NCI-H146 treated with DMSO at 0.1 percent for 48 hours (cell line): ENCODE measurements around the gene STPG4.
"Not testable (repeated sequence)": the region's sequence is repeated elsewhere in the genome, so short reads cannot be mapped to it uniquely, and the experiment has no call there.

ENCODE experiments used
- DNase-seq: peaks from one replicate; lab custom pipeline; 2025; ENCODE audit not compliant: unreplicated experiment; lab: John Stamatoyannopoulos, UW

Gene STPG4

DNA sequence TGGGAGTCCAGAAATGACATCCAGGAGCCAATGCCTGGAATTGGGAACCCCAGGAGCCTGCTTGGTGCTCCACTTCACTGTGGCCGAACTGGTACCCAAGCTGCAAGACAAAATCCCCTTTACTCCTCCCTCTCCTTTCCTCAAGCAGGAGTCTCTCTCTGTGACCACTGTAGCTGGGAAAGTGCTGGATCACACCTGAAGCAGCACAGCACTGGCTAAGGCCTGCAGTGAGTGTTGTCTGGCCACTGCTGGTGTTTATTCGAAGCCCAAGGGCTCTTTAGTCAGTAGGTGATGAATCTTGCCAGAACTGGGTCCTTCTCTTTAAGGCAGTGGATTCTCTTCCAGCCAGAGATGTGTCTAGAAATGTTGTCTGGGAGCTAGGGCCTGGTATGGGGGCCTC, 26.4 kb downstream of the STPG4 start:
- no peak for DNase-seq

DNA sequence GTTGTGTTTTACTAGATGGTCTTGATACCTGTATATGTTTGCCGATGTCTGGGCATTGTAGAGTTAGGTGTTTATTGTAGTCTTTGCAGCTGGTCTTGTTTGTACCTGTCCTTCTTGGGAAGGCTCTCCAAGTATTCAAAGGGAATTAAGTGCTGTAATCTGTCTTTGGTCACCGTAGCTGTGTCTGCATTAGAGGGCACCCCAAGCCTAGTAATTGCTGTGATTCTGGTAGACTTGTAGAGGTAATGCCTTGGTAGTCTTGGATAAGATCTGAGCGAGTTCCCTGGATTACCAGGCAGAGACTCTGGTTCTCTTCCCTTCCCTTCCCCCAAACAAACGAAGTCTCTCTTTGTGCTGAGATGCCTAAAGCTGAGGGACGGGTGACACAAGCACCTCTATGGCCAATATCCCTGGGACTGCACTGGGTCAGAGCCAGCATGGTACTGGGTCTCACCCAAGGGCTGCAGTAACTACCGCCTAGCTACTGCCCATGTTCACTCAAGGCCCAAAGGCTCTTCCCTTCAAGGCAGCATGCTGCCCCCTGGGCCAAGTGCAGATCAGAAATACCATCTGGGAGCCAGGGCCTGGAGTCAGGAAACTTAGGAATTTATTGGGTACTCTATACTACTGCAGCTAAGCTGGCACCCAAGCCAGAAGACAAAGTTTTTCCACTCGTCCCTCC, 27.1 kb downstream of the STPG4 start:
- no peak for DNase-seq

DNA sequence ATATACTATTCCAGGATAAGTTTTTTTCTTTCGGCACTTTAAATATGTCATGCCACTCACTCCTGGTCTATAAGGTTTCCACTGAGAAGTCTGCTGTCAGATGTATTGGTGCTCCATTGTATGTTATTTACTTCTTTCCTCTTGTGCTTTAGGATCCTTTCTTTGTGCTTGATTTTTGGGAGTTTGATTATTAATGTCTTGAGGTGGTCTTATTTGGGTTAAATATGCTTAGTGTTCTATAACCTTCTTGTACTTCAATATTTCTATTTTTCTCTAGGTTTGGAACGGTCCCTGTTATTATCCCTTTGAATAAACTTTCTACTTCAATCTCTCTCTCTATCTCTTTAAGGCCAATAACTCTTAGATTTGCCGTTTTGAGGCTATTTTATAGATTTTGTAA, 28.3 kb downstream of the STPG4 start:
- DNase-seq, result no peak

DNA sequence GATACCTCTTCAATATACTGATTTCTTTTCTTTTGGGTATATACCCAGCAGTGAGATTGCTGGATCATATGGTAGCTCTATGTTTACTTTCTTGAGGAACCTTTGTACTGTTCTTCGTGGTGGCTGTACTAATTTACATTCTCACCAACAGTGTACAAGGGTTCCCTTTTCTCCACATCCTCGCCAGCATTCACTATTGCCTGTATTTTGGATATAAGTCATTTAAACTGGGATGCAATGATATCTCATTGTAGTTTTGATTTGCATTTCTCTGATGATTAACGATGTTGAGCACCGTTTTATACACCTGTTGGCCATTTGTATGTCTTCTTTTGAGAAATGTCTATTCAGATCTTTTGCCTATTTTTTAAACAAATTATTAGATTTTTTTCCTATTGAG, 30.4 kb downstream of the STPG4 start:
- DNase-seq, result not testable (repeated sequence)

DNA sequence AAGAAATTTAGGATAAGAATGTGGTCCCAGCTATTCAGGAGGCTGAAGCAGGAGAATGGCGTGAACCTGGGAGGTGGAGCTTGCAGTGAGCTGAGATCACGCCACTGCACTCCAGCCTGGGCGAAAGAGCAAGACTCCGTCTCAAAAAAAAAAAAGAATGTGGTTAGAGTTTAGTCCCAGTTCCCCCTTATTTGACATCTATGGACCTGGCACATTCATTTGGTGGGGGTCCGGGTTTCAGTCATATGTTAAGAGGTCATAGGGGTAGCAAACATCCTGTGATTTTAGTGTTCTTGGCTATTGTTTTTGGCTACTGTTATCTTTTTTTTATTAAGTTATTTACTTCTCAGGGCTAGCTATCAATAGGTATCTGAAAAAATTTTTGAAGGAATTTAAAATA, 34.7 kb downstream of the STPG4 start:
- not testable (repeated sequence) for DNase-seq

DNA sequence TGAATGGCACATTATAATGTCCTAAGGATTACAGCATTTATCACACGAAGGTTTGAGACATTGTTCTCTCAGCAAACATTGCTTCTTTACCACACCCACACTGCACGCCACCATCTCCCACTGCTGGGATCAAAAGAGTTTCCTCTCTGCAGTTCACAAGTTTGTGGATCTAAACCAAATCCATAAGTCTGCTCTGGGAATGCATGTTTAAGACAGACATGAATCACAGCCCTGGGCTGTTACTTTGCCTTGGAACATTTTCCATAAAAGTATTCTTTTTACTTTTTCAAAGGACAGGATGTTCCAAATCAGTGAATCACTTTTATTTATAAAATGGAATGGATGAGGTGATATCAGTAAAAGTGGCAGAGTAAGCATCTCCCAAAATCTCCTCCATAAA, 36.1 kb downstream of the STPG4 start:
- no peak for DNase-seq

DNA sequence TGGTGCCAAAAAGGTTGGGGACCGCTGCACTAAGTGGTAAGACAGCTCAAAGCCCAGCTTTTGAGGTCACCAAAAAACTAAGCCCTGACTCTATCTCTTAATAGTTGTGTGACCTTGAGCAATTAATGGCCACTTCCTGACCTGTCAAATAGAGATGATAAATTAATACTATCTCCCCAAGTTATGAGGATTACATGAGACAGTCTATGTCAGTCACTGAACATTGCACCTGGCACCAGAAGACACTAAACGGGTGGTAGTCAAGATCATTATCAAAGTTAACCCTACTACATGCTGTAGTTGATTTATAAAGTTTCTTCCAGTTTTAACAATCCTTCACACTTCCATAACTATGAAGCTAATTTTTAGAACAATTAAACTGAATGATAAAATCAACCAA, 36.5 kb downstream of the STPG4 start:
- DNase-seq, result no peak

DNA sequence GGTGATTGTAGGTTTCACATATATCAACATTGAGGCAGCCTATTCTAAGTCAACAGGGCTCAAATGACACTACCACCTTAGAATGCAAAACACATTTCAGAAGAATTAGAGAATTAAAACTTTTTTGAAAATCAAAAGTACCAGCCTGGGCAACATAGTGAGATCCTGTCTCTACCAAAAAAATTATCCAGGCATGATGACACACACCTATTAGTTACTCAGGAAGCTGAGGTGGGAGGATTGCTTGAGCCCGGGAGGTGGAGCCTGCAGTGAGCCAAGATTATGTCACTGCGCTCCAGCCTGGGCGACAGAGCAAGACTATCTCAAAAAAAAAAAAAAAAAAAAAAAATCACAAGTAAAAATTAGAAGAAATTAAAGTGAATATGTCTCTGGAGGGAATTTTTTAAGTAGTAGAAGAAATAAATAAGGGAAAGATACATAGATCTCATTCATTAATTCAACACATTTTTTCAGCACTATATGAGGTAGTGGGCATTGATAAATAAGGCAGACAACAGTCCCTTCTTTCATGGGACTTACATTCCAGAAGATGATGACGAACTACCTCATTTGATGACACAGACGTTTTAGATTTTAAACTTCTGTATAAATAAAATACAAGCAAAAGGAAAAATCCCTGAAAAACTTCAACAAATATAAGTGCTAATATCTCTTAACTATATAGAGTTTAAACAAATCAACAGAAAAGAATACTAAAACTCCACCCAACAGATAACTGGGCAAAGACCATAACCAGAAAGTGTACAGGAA, 42.3 kb downstream of the STPG4 start:
- DNase-seq, result no peak

DNA sequence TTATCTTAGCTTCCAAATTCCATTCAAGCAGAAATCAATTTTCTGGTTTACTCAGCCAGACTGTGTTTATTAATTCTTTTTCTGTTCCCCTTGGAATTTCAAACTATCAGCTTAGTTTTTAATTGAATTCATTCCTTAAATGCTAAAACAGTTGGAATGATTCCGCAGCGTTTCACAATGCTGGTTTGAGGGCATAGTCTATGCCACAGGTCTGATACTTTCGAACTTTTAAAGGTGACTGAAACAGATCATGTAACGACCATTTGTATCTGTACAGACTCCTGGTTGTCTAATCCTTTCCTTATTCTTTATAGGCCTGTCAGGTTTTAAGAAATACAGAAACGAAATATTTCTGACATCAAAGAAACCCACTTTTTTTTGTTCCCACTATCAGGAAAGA, 45.4 kb downstream of the STPG4 start:
- DNase-seq, result no peak

DNA sequence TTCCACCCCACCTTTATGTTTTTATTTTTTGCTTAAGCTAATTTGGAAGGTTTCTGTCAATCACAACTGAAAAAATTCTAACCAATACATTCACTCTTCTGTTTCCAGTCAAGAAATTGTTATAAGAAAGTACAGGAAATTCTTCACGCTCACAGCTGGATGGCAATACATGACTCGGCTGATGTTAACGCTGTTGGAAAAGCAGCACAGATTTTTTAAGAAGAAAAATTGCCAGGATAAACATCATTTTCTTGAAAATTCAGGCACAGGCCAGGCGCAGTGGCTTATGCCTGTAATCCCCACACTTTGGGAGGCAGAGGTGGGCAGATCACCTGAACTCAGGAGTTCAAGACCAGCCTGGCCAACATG, 46.1 kb downstream of the STPG4 start:
- DNase-seq, result no peak

DNA sequence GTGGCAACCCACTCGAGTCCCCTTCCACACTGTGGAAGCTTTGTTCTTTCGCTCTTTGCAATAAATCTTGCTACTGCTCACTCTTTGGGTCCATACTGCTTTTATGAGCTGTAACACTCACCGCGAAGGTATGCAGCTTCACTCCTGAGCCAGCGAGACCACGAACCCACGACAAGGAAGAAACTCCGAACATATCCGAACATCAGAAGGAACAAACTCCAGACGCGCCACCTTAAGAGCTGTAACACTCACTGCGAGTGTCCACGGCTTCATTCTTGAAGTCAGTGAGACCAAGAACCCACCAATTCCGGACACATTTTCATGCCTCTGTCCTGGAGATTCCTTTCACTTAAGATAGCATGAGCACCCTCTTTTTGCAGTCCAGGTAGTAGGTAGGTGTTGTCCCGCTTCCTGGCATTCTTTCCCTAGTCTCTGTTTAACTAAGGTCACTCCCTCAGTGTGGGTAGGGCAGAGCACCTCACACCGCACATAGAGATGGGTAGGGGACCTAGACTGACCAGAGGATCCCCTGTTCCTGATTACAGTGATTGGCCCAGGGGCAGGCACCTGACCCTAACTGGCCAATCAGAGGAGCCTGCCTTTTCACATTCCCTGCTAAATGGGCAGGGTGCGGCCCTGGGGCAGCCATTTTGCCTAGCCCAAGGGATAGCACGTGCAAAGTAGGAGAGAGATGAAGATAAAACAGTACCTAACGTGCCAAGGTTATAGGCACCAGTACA, 46.7 kb downstream of the STPG4 start:
- DNase-seq, result not testable (repeated sequence)

DNA sequence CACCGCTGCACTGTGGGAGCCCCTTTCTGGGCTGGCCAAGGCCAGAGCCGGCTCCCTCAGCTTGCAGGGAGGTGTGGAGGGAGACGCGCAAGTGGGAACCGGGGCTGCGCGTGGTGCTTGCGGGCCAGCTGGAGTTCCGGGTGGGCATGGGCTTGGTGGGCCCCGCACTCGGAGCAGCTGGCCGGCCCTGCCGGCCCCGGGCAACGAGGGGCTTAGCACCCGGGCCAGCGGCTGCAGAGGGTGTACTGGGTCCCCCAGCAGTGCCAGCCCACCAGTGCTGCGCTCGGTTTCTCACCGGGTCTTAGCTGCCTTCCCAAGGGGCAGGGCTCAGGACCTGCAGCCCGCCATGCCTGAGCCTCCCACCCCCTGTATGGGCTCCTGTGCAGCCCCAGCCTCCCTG, 47.9 kb downstream of the STPG4 start:
- DNase-seq, result not testable (repeated sequence)

DNA sequence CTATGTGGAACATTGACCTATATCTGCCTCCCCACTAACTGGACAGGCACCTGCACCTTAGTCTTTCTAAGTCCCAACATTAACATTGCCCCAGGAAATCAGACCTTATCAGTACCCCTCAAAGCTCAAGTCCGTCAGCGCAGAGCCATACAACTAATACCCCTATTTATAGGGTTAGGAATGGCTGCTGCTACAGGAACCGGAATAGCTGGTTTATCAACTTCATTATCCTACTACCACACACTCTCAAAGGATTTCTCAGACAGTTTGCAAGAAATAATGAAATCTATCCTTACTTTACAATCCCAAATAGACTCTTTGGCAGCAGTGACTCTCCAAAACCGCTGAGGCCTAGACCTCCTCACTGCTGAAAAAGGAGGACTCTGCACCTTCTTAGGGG, 48.9 kb downstream of the STPG4 start:
- not testable (repeated sequence) for DNase-seq

DNA sequence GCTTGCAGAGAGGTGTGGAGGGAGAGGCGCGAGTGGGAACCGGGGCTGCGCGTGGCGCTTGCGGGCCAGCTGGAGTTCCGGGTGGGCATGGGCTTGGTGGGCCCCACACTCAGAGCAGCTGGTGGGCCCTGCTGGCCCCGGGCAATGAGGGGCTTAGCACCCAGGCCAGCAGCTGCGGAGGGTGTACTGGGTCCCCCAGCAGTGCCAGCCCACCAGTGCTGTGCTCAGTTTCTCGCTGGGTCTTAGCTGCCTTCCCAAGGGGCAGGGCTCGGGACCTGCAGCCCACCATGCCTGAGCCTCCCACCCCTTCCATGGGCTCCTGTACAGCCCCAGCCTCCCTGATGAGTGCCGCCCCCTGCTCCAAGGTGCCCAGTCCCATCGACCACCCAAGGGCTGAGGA, 55.4 kb downstream of the STPG4 start:
- DNase-seq, result not testable (repeated sequence)

DNA sequence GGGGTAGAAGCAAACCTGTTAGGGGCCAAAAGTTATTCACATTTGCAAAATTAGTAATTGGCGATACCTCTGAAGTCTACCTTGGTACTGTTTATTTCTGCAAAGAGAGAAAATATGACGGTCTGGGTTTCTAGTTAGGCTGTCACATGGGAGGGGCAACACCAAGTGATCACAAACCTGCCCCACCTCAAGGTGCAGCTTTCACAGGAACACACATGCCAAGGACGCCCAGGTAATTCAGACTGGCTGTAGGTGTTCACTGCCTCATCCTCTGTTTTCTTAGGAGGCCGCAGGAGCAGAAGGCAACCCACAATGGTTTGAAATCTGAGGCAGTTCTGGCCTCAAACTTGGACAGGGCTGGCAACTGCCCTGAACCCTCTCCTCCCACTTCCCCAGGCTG, 56.2 kb downstream of the STPG4 start:
- no peak for DNase-seq

DNA sequence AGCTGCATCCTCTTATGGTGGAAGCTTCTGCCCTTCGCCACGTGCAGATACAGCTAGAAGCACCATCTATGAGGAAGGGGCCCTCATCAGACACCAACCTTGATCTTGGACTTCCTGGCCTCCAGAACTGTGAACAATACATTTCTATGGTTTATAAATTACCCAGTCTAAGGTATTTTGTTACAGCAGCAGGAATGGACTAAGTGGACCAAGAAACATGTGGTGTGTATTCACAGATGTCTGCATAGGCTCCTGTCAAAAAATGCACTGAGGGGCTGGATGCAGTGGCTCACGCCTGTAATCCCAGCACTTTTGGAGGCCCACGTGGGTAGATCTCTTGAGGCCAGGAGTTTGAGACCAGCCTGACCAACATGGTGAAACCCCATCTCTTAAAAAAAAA, 57.5 kb downstream of the STPG4 start:
- no peak for DNase-seq

DNA sequence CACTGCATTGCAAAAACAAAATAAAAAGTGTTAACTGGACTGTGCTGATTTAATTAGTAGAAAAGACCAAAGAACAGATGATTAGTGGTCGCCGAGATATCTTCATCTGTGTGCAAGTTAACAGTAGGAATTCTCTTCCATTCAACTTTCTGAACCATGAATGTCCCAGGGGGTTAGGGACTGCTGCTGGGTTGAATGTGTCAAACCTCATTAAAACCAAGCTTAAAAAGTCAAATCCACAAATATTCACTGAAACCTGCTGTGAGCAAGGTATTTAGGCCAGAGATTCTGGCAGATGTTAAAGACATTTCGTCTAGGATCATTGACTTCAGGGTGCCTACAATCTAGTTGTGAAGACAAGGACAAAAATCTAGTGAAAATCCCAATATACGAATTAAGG, 58.7 kb downstream of the STPG4 start:
- no peak for DNase-seq

DNA sequence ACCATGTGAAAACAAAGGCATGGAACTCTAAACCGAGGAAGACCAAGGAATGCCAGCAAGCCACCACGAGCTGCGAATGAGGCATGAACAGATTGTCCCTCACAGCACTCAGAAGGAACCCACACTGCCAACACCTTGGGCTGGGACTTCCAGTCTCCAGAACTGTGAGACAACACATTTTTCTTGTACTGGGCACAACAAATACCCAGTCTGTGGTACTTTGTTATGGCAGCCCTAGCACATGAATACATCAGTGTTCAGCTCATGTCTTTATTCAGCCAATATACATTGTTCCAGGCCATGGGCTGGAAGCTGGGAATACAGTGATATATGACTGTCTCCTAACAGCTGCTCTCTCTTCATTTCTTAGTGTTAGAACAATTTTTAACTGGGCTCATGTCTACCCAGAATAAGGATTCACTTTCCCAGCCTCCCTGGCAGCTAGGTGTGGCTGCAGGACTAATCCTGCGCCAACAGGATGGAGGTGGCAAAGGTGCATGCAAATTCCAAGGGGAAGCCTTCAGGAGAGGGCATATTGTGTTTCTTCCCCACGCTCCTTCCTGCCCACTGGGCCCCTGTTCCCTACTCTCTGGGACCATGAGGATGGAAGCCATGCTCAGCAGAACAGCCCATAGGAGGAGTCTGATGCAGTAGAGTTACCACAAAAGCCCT, 59.6 kb downstream of the STPG4 start:
- no peak for DNase-seq

DNA sequence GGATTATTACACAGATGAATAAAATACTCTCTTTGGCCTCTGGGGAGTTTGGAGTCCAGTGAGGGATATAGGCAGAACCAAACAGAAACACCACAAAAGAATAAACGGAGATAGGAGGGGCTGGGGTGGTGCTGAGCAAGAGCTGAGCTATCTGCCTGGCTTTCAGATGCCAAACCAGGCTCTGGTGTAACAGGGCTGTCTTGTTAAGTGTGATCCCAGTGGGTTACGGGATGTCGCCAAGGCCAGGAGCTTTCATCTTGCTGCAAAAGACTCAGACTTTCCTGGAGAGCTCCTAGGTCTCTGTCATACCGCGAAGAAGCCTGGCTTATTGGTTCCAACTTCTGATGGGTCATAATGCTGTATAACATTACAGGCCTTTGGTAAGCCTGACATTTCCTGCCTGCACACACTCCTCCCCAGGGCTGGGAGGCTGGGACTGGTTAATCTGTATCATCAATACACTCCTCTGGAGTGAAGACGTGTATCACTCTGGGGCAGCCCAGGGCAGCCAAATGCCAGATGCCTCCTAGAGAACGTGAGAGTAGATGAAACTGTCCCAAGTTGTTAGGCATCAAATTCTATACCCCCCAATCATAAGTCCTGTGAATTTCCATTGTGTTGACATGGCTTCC, 60.5 kb downstream of the STPG4 start:
- DNase-seq, result no peak

DNA sequence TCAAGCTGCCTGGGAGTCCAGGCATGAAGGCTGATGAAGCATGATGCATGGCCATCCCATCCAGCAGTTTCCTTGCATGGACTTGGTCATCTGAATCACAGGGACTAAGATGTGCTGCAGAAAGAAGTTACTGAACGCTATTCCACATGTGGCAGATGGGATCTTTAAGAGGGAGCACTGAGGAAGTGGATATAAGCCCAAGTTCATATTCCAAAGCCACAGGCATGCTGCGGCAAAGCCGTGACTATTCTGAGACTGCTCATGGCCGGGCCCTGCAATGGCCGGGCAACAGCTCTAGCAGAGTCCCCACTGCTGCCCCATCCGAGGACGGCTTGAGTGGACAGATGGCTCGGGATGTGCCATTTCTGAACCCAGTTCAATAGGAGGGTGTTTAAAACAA, 61.5 kb downstream of the STPG4 start:
- DNase-seq, result no peak

DNA sequence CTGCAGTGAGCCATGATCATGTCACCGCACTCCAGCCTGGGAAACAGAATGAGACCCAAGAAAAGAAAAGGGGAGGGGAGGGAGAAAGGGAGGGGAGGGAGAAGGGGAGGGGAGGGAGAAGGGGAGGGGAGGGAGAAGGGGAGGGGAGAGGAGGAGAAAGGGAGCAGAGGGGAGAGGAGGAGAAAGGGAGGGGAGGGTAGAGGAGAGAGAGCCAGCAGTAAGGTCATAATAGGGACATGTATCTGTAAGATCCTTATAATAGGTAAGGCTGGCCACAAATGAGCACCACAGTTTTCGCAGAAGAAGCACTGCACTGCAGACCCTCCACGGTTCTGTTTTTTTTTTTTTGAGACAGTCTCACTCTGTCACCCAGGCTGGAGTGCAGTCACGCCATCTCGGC, 62.6 kb downstream of the STPG4 start:
- DNase-seq, result no peak
